ENCODE data around the gene MRE11.

The MRE11 gene

DNA sequence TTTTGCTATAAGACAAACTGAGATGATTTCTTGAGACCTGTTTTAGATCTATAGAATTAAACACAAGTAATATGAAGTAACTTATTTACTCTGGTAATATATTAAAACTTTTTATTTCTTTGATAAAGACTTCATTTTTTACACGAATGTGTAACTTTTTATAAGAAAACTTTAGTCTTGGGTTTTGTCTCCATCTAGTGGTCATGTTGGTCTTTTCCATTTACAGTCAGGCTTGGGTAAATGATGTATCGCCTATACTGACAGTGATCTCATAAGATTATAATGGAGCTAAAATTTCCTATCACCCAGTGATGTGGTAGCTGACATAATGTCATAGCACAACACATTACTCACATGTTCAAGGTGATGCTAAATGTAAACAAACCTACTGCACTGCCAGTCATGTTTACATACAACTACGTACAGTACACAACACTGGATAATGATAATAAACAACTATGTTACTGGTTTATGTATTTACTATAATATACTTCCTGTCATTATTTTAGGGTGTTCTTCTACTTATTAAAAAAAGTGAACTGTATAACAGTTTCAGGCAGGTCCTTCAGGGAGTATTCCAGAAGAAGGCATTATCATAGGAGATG is 11.1 kb upstream of the MRE11 start:
- peak; percentile 63 for DNase-seq

DNA sequence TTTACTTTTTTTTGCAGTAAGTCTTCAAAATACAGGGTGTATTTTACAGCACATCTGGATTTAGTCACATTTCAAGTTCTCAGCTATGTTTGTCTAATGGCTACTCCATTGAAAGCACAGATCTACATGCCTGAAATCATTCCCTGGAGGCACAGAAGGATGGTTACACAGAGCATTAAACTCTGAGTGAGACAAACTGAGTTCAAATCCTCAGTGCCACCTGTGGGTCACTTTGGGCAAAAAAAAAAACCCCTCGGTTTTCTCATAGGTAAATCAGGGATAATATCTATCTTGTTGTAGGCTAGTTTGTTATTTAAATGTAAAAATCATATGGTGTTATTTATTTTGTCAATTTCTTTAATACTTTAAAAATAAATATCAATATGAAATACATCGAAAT is 7.9 kb upstream of the MRE11 start:
- DNase-seq, result no peak

DNA sequence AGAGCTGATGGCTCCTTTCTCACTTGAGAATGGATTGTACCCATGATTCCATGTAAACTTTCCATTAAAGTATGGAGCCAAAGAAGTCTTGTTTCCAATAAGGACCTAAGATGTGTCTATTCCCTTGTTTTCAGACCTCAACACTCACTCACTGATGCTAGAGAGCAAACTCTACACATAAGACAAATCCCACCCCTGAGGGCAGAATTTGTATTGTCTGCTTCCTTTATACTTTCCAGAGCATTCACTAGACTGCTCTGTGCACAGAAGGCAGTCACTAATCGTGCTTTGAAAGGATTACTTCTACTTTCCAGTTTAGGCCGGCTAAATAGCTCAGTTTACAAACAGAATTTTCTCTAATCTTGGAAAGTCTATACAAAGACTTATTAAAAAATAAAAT is 6.5 kb upstream of the MRE11 start:
- no peak for DNase-seq

- no peak for DNase-seq
These were observed 559 bp upstream of the MRE11 start for GRCh38 chr11:94494126-94494680.

DNA sequence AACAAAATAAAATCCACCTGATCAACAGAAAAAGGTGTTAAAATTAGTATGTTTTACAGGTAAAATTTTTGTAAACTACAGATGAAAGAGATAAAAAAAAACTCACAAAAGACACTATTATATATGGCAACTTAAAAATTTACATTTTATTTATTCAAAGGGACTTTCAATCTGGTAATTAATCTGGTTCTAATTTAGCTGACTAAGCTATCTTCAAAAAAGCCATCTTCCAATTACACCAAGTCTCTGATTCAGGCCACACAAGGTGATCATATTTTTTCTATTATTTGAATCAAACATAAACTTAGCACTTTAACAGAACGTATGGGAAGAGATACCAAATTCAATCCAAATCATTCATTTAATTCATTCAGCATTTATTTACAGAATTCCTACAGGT is 7.6 kb downstream of the MRE11 start:
- no peak for DNase-seq

DNA sequence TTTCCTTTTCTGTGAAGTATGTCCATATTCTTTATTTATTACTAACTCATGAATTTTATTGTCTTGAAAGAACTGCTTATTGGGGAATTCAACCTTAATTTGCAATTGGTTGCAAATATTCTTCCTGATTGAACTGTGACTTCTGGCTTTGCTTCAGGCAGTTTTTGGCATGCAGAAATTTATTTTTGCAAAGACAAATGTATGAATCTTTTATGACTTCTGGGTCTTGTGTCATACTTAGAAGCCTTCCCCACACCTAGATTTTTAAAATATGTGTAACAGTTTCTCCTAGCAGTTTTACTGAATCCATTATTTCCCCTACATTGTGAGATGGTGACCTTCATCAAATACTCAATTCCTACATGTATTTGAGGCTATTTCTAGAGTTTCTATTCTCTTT is 12.3 kb downstream of the MRE11 start:
- no peak for DNase-seq

- no peak for DNase-seq
These were observed 16.0 kb downstream of the MRE11 start for GRCh38 chr11:94477624-94478023.

GRCh38 chr11:94472916-94473799 is 20.5 kb downstream of the MRE11 start:
- no peak for DNase-seq

DNA sequence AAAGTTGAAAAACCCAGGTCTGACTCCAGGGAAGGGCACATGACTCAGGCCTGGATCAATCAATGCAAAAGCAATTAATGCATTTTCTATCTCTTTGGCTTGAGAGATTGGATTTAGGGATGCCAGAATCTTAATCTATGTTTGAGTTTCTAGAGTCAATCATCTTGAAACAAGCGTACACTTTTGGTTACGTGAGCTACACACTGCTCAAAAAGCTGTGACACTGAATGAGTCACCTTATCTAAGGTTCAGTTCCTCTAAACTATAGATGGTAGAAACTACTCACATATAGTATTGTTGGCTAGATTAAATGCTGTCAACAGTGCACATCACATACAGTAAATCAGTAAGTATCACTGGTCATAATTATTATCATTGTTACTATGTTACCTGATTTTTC is 24.2 kb downstream of the MRE11 start:
- no peak for DNase-seq

DNA sequence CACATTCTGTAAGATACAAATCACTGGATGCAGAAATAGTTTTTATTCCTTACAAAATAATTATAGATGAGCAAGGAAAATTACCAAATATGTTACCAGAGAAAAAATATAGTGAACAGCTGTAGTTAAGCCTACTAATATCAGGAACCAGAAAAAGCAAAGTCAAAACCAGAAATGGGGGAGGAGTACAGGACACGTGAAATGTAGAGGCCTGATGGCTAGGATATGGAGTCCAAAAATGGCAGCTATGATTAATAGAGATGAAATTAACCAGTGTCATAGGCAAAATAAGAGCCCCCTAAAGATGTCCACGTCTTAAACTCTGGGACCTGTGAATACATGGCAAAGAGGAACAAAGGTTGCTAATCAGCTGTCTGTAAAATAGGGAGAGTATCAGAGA is 34.1 kb downstream of the MRE11 start:
- DNase-seq, result no peak

DNA sequence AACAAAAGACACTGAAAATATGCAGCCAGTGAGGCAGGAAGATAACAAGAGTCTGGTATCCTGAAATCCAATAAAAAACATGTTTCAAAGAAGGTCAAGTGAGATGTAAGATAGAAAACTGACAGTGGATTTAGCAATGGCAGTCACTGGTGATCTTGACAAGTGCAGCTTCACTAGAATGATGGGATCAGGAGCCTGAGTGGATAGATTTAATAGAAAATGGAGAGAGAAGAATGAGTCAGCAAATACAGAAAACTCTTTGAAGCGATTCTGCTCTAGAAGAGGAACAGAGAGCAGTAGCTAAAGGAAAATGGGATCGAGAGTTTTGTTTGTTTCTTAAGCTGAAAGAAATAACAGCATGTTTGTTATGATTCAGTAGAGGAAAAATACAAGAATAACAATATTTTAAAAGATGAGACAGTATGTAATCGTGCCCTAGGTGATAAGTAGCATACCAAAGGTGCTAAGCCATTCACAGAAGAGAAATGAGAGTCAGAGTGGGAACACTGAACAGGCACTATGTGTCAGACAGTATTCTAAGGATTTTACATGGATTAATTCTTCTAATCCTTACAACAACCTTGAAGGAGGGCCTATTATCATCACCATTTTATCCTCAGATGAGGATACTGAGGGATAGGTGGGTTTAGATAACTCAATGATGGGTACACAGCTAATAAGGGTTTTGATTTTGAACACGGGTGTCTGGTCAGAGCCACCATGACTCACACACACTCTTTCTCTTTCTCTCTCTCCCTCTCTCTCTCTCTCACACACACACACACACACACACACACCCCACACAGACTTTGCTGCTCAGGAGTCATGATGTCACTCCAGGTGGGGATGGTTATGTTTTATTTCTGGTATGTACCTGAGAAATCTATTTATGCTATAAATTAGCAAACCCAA is 36.3 kb downstream of the MRE11 start:
- DNase-seq, result no peak

GRCh38 chr11:94455861-94456260 is 37.8 kb downstream of the MRE11 start:
- no peak for DNase-seq

DNA sequence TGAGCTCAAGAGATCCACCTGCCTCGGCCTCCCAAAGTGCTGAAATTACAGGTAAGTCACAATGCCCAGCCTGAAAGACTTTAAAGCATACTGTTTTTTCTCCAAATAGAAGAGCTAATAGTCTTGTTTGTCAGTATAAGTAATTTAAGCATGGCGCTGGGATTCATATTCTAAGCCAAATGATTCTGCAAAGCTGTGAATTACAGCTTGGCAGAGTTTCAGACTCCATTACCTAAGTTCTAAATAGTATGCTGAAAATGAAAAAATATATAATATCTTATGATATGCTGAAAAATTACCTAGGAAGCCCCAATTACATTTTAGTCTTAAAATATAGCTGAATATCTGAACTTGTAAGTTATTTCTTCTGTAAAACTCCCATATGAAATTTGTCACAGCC is 39.3 kb downstream of the MRE11 start:
- no peak for DNase-seq

GRCh38 chr11:94452988-94453387 is 40.7 kb downstream of the MRE11 start:
- no peak for DNase-seq

- DNase-seq, result no peak
These were observed 43.6 kb downstream of the MRE11 start for GRCh38 chr11:94450048-94450447.

GRCh38 chr11:94449437-94449836 is 44.2 kb downstream of the MRE11 start:
- peak; percentile 70 for DNase-seq

DNA sequence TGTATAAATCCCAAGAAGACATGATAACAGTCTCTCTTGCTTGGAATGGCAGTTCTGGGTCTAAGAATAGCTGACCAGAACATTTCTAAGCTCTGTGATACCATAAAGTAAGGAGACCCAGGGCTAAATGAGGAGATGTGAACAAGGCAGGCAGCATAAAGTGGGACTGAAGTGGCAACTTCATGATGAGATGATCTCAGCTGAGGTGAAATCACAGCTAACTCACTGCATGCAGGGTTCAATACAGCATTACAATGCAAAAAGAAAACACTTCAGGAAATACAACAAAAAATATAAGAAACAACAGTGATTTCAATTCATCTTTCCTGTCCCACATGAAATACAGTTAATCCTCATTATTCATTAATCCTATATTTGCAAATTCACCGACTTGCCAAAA is 44.6 kb downstream of the MRE11 start:
- no peak for DNase-seq

DNA sequence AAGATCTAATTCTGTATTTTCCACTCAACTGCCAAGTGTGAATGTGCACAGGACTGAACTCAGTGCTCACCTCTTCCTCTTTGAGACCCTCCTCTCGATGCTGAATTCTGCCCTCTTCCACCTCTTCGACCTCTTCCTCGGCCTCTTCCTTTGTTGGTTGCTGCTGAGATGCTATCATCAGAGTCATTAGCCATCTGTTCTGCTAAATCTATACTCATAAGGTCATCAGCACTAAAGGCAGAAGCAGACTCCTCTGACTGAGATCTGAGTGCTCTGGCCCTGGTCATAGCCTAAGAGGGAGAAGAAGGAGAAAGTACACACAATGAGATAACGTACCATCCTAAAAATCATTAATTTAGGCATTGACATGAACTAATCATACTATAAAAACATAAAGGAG is 46.5 kb downstream of the MRE11 start:
- DNase-seq, result no peak

DNA sequence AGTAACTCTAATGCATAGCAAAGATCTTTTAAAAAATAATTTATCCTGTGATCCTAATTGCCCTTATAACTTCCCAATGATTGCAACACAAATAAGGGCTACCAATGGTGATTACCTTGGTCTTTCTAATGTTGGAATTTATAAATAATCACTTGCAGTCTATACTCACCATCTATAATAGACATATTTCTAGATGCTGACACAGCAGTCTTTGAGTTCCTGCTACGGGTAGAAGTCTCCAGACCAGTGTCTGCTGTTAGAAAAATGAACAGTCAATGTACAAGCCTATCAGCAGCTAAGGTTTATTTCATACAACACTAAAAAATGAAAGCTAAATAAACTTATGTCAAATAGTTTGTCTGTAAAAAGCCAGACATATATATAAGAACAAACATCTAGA is 48.0 kb downstream of the MRE11 start:
- no peak for DNase-seq

GRCh38 chr11:94433049-94433448 is 60.6 kb downstream of the MRE11 start:
- no peak for DNase-seq

DNA sequence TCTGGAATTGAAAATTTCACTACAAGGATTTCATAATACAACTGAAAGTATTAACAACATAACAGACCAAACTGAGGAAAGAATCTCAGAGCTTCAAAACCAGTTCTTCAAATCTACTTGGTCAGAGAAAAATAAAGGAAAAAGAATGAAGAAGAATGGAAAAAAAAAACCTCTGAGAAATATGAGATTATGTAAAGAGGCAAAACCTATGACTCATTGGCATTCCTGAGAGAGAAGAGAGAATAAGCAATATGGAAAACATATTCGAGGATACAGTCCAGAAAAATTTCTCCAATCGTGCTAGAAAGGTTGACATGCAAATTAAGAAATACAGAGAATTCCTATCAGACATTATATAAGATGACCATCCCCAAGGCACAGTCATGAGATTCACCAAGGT is 69.0 kb downstream of the MRE11 start:
- DNase-seq, result no peak

DNA sequence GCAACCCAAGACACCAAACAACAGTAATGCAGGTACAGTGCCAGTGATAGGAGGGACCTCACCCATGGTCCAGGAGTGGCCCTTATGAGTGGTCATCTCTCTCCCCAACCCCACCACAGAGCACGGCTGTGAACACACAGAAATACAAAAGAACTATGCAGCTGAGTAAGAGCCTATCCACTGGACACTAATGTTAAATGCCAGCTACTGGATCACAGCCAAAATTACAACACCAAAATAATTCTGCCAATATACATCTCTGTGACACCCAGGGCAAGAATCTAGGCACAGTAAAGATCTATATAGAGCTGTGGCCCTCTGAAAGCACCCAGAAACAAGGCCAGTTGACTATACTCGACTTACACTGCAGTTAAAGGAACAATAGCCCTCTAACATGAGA is 69.6 kb downstream of the MRE11 start:
- no peak for DNase-seq

DNA sequence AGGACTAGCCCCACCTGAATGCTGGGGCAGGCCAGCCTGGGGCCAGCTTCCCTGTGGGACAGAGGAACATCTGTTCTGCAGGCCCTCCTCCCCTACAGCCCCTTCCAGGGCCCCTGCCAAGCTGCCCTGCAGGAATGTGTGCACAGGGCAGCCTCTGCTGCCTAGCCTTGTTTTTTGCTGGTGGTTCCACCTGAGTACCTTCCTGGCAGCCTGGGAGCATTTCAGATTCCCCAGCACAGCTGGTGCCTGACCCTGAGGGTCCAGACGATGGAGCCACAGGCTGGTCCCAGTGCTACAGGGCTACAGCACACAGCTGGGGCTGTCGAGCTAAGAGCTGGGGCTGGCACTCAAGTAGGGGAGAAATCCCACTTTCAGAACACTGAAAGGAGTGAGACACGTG is 70.1 kb downstream of the MRE11 start:
- no peak for DNase-seq
